ENCODE measurements around the gene ACAD8.

GRCh38 chr11:134270250-134270714 lies 16.9 kb downstream of the ACAD8 start:
- no peak for TF ChIP-seq CTCF (IDR thresholded peaks at IDR 0.05 in 8 of 11, conservative IDR thresholded peaks at IDR 0.05 in 3 of 11)
- TF ChIP-seq POLR2AphosphoS5 (IDR thresholded peaks at IDR 0.05): no peak

Measured in spleen (tissue), 7 donors.